Transverse colon (tissue), 4 donors: Measurements from ENCODE around the gene C6orf120. TPM values are rescaled to one million over a fixed set of nuclear protein-coding genes. Genes with fewer than 3 reads are reported as not detected.

Source experiments
- DNase-seq: peaks from one replicate; pipeline ENCODE4 v3.0.0-alpha.2; 2019
- H3K27ac ChIP-seq, 4 donors: fragments of 200-600 bp; sonication (generic); 2 replicates each; pipeline ENCODE4 v1.5.1; 2016 to 2018; ENCODE audit warnings: inconsistent platforms in 4 of 4
- H3K27me3 ChIP-seq: fragments of 200-600 bp; sonication (generic); 2 replicates; pipeline ENCODE4 v1.5.1; 2017; ENCODE audit warnings: inconsistent platforms
- H3K36me3 ChIP-seq, 4 donors: fragments of 200-600 bp; sonication (generic); 2 replicates each; pipeline ENCODE4 v1.5.1; 2017 to 2019; ENCODE audit warnings: inconsistent platforms in 4 of 4
- H3K4me1 ChIP-seq, 4 donors: fragments of 200-600 bp; sonication (generic); 2 replicates each; pipeline ENCODE4 v1.5.1; 2017 to 2020; ENCODE audit warnings: inconsistent platforms in 4 of 4
- H3K4me3 ChIP-seq, 4 donors: fragments of 200-600 bp; sonication (generic); 1 replicate in 1 of 4; 2 replicates in 3 of 4; pipeline versions ENCODE4 v1.5.1 to v1.6.1; 2017 to 2019; ENCODE audit warnings: inconsistent platforms in 4 of 4
- H3K9me3 ChIP-seq, 2 donors: fragments of 200-600 bp; sonication (generic); 2 replicates each; pipeline ENCODE4 v1.5.1; 2017 to 2019; ENCODE audit warnings: inconsistent platforms in 2 of 2
- EP300 ChIP-seq: sonication (generic); formaldehyde crosslinking; IDR thresholded peaks from one replicate; pipeline ENCODE4 v1.6.1; 2017; ENCODE audit warnings: antibody characterized with exemption, low read depth
- POLR2A ChIP-seq: fragments of 450-650 bp; IDR thresholded peaks from one replicate; pipeline ENCODE4 v1.6.1; 2016; ENCODE audit warnings: antibody characterized with exemption, mild to moderate bottlenecking, moderate library complexity
- POLR2AphosphoS5 ChIP-seq, 3 donors: sonication (generic); formaldehyde crosslinking; IDR thresholded peaks; one replicate each; pipeline ENCODE4 v1.6.1; 2016; ENCODE audit warnings: antibody characterized with exemption in 3 of 3
- WGBS, 2 donors: methylation state at CpG; one replicate each; pipeline ENCODE4 v1.1.5; 2018; ENCODE audit warnings: low coverage in 1 of 2; 5-methylcytosine and 5-hydroxymethylcytosine counted together
- in situ Hi-C, 4 donors: fragments of 200-750 bp; cut with MboI; loops; one replicate each; pipeline versions ENCODE4 v1.15.0 to v1.15.1; 2017; ENCODE audit warnings: low sequenced_read_pairs in 3 of 4, low pct_ligation_motif_present in 1 of 4, low pct_unique_long_range_greater_than_20kb in 1 of 4
- intact Hi-C: fragments of 100-400 bp; cut with DNase I; formaldehyde crosslinking; loops from one replicate; pipeline ENCODE4 v1.15.1; 2023; ENCODE audit warnings: low total_unique reads
- total RNA-seq, 4 donors: library from RNA; depleted of rRNA; stranded (reverse); fragments of >200 nt; gene quantifications; one replicate each; pipeline ENCODE4 v1.1.0, GENCODE V29; 2016
- TF ChIP-seq, protein P1 (sequence below), 5 experiments: fragments of 200-600 bp in 3 of 5; fragments of 450-650 bp in 2 of 5; sonication (generic) in 3 of 5; IDR thresholded peaks; 1 replicate in 2 of 5; 2 replicates in 3 of 5; pipeline ENCODE4 v1.5.1; 2016 to 2017; ENCODE audit warnings: antibody characterized with exemption in 5 of 5, inconsistent platforms in 3 of 5, mild to moderate bottlenecking in 2 of 5, moderate library complexity in 1 of 5

C6orf120 gene
- total RNA-seq, 4 donors from 2014 or later, result 20.5 to 45.2 (median 40.5) TPM

DNA sequence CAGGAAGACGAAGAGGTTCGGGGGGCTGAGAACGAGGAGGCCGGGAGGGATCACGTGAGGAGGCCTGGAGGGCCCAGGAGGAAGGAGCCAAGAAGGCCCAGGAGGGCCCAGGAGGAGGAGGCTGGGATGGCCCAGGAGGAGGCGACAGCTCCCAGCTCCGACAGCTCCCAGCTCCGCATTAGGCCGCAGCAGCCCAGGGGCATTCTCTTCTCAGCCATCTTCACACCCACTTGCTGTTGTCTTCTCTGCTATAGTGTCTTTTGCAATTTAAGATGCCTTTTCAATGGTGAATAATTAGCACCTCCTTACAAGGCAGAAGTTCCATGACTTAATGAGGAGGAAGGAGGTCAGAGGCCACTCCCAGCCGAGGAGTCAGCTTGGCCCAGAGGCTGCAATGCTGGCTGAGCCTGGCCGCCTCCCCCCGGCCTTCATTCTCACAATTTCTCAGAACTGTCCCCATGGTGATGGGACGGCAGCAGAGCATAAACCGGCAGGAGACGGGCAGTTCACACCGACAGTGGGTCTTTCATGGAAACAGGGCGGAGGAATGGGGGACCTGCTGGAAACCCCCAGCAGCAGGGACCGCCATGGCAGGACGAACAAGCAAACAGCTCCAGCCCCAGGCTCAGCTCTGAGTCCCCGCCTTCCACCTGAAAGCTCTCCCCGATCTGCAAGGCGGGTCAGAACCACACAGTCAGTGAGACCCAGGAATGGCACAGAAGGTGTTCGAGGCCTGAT is 45.2 kb upstream of the C6orf120 start:
- in situ Hi-C loops, result no loop called here
- no peak for TF ChIP-seq POLR2AphosphoS5 (IDR thresholded peaks at IDR 0.05)
- TF ChIP-seq EP300, result no peak
- WGBS, 2 donors, result 96 to 100% methylated on average over 14 to 23 of the region's 23 CpGs
- H3K27ac ChIP-seq, result no peak overlapping the region
- intact Hi-C loops, result no loop called here
- H3K4me3 ChIP-seq, result no peak overlapping the region
- DNase-seq, result no peak
- peaks cover 0 to 6% (median 0%) of the 10 kb centered on the region in 4 donors for H3K4me1 ChIP-seq
- H3K9me3 ChIP-seq, result no peaks in the 10 kb centered on the region
- no peaks in the 10 kb centered on the region for H3K27me3 ChIP-seq
- peaks cover 0 to 8% (median 0%) of the 10 kb centered on the region in 4 donors for H3K36me3 ChIP-seq

DNA sequence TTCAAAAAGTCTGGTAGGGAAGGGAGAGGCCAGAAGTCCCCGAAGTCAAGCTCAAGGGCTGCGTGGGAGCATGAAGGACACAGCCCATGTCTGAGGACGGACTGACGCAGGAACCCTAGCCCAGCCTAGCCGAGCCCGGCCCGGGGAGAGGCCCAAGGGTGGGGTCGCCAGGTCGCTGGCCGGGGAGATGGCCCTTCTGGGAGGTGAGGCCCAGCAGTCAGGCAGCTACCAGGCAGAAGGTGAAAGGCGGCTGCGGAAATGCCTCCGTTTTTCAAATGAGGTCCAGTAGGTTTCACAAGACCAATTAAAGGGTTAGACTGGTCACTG is 44.7 kb upstream of the C6orf120 start:
- H3K4me3 ChIP-seq, result no peak overlapping the region
- H3K36me3 ChIP-seq, result peaks cover 0 to 8% (median 0%) of the 10 kb centered on the region in 4 donors
- no peaks in the 10 kb centered on the region for H3K27me3 ChIP-seq
- WGBS, 2 donors, result 88 to 100% methylated on average over 1 to 13 of the region's 13 CpGs
- no peak for DNase-seq
- no peak overlapping the region for H3K27ac ChIP-seq
- no peaks in the 10 kb centered on the region for H3K9me3 ChIP-seq
- peaks cover 0 to 6% (median 0%) of the 10 kb centered on the region in 4 donors for H3K4me1 ChIP-seq
- in situ Hi-C loops (no loop called here), intact Hi-C loops (no loop called here)
- TF ChIP-seq POLR2A, result no peak
- TF ChIP-seq POLR2AphosphoS5 (IDR thresholded peaks at IDR 0.05), result no peak
- TF ChIP-seq EP300, result no peak
- TF ChIP-seq, protein P1, sequence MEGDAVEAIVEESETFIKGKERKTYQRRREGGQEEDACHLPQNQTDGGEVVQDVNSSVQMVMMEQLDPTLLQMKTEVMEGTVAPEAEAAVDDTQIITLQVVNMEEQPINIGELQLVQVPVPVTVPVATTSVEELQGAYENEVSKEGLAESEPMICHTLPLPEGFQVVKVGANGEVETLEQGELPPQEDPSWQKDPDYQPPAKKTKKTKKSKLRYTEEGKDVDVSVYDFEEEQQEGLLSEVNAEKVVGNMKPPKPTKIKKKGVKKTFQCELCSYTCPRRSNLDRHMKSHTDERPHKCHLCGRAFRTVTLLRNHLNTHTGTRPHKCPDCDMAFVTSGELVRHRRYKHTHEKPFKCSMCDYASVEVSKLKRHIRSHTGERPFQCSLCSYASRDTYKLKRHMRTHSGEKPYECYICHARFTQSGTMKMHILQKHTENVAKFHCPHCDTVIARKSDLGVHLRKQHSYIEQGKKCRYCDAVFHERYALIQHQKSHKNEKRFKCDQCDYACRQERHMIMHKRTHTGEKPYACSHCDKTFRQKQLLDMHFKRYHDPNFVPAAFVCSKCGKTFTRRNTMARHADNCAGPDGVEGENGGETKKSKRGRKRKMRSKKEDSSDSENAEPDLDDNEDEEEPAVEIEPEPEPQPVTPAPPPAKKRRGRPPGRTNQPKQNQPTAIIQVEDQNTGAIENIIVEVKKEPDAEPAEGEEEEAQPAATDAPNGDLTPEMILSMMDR (IDR thresholded peaks at IDR 0.05), result no peak

DNA sequence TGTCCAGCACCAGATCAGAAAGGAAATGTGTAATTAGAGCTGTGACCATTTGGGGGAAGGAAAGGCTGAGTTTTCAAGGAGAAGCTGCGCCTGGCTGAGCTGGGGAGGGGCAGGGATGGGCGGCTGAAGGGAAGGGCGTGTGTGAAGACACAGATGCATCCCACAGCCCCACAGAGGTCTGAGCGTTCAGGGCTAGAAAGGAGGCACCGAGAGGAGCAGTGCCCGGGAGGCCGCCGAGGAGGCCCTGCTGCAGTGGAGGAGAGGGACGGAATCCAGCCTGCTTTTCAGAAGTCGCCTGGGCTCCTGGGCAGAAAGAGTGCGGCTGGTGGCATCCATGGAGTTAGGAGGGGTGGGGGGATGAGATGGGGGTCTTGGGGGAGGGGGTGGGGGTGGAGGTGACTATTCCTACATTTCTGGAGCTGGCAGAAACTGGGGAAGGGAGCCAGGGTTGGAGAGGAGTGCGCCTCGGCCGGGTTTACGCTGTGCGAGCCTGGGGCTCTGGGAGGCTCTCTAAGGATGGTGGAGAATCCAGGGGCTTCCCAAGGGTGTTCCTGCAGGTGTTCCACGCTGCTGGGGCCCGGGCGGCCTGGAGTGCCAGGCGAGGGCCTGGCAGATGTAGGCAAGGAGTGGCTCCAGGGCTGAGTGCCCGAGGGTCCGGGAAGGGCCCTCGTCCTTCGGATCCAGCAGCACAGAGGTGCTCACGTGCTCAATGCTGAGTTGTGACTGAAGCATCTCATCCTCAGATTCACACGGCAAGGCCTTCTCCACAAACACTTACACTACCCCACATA is 41.9 kb upstream of the C6orf120 start:
- peaks cover 0 to 8% (median 0%) of the 10 kb centered on the region in 4 donors for H3K36me3 ChIP-seq

DNA sequence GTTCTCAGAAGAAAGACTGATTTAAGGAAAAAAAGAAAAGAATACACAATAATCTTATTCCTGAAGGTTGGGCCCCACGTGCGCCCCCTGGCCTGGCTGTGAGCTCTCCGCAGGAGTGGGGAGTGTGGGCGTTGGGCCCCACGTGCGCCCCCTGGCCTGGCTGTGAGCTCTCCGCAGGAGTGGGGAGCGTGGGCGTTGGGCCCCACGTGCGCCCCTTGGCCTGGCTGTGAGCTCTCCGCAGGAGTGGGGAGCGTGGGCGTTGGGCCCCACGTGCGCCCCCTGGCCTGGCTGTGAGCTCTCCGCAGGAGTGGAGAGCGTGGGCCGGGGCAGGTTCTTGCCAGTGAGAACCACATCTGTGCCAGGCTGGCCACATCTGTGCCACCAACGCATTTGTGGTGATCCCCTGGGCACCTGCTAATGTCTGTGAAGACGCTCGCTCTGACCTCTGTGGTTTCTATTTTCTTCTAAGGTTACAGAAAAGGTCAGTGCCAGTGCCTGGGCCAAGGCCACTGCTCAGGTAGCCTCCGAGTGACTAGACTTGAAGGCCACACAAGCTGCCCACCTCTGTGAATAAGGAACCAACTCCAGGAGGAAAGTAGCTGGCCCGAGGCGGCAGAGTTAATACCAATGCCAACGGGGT is 41.1 kb upstream of the C6orf120 start:
- peaks cover 0 to 8% (median 0%) of the 10 kb centered on the region in 4 donors for H3K36me3 ChIP-seq
- intact Hi-C loops, result no loop called here
- in situ Hi-C loops, result no loop called here
- WGBS, 2 donors, result 80 to 87% methylated on average over 1 to 24 of the region's 26 CpGs
- H3K9me3 ChIP-seq, result no peaks in the 10 kb centered on the region
- H3K27ac ChIP-seq, result no peak overlapping the region
- H3K4me1 ChIP-seq, result no peaks in the 10 kb centered on the region
- H3K4me3 ChIP-seq, result no peak overlapping the region
- H3K27me3 ChIP-seq, result no peaks in the 10 kb centered on the region
- DNase-seq, result no peak
- no peak for TF ChIP-seq POLR2A
- TF ChIP-seq, protein P1 (IDR thresholded peaks at IDR 0.05), result no peak
- no peak for TF ChIP-seq EP300

More for the DNA sequence above, 41.9 kb upstream of the C6orf120 start:
- DNase-seq, result no peak
- Histone ChIP-seq H3K27me3 (no peaks in the 10 kb centered on the region), H3K27ac (no peak overlapping the region), H3K9me3 (no peaks in the 10 kb centered on the region), H3K4me1 (peaks cover 0 to 6% (median 0%) of the 10 kb centered on the region in 4 donors), H3K4me3 (no peak overlapping the region)
- 93% methylated on average over 25 of the region's 26 CpGs; no CpG with 5 or more reads in 1 of the 2 donors for WGBS, 2 donors
- in situ Hi-C loops, result no loop called here
- TF ChIP-seq EP300 (no peak), POLR2AphosphoS5 (IDR thresholded peaks at IDR 0.05) (no peak), POLR2A (no peak)
- TF ChIP-seq, protein P1 (IDR thresholded peaks at IDR 0.05), result no peak
- intact Hi-C loops, result no loop called here
